Calu3 (cell line): ENCODE results near the gene PSMG4. TPM values are rescaled to one million over a fixed set of nuclear protein-coding genes. Genes with fewer than 3 reads are reported as not detected.

Experiments used
- BruUV-seq: library from RNA; stranded (reverse); fragments of 400-500 nt; replicated peaks from 2 replicates; lab custom pipeline; 2021; lab: Mats Ljungman, UMichigan
- CTCF ChIA-PET: fragments of 300-600 bp; sonication (Branson Sonifier 250); formaldehyde crosslinking; loops from one replicate; lab custom pipeline; 2022; ENCODE audit warnings: antibody characterized with exemption; lab: Charles Lee
- DNase-seq: peaks from one replicate; pipeline ENCODE4 v3.0.0; 2022
- H3K27ac Mint-ChIP-seq: one replicate; pipeline ENCODE4 v1.8.0; 2022; ENCODE audit warnings: mixed read lengths; ENCODE audit not compliant: unreplicated experiment
- H3K27me3 Mint-ChIP-seq: one replicate; pipeline ENCODE4 v1.8.0; 2022; ENCODE audit warnings: mixed read lengths; ENCODE audit not compliant: unreplicated experiment
- H3K36me3 Mint-ChIP-seq: one replicate; pipeline ENCODE4 v1.8.0; 2022; ENCODE audit warnings: mild to moderate bottlenecking, moderate library complexity, mixed read lengths; ENCODE audit not compliant: insufficient read depth, unreplicated experiment
- H3K4me1 Mint-ChIP-seq: one replicate; pipeline ENCODE4 v1.8.0; 2022; ENCODE audit warnings: mild to moderate bottlenecking, low read depth, mixed read lengths; ENCODE audit not compliant: unreplicated experiment
- H3K4me3 Mint-ChIP-seq: one replicate; pipeline ENCODE4 v1.8.0; 2022; ENCODE audit warnings: mild to moderate bottlenecking, low read depth, moderate library complexity, mixed read lengths; ENCODE audit not compliant: unreplicated experiment
- H3K9me3 Mint-ChIP-seq: one replicate; pipeline ENCODE4 v1.8.0; 2022; ENCODE audit warnings: low read depth, mixed read lengths; ENCODE audit not compliant: unreplicated experiment
- CTCF ChIP-seq: fragments of 200-600 bp; IDR thresholded peaks from one replicate; pipeline ENCODE4 v1.8.0; 2022; ENCODE audit warnings: antibody characterized with exemption; ENCODE audit not compliant: unreplicated experiment
- intact Hi-C: fragments of 100-400 bp; cut with micrococcal nuclease; formaldehyde crosslinking; loops from one replicate; pipeline ENCODE4 v1.10.0; 2022; ENCODE audit not compliant: unreplicated experiment
- total RNA-seq: library from RNA; stranded (reverse); gene quantifications from 2 replicates; pipeline ENCODE4 v1.2.3, GENCODE V29; 2022

The PSMG4 gene
- total RNA-seq, 1 experiment from 2014 or later: 17.6 TPM

GRCh38 chr6:3294921-3295871, 36.4 kb downstream of the PSMG4 start:
- CTCF ChIA-PET: no interaction called here
- Mint-ChIP-seq H3K4me3 (no peak overlapping the region), H3K27ac (no peak overlapping the region), H3K4me1 (no peaks in the 10 kb centered on the region), H3K36me3 (no peaks in the 10 kb centered on the region), H3K9me3 (no peaks in the 10 kb centered on the region), H3K27me3 (peaks cover 31% of the 10 kb centered on the region)
- no peak for TF ChIP-seq CTCF
- no TSS peak for BruUV-seq
- peak; percentile 6 for DNase-seq
- intact Hi-C loops: no loop called here

- Mint-ChIP-seq H3K27me3 (peaks cover 31% of the 10 kb centered on the region), H3K9me3 (no peaks in the 10 kb centered on the region), H3K36me3 (no peaks in the 10 kb centered on the region), H3K4me1 (no peaks in the 10 kb centered on the region), H3K27ac (no peak overlapping the region), H3K4me3 (no peak overlapping the region)
- intact Hi-C loops: no loop called here
- no peak for TF ChIP-seq CTCF
- BruUV-seq: no TSS peak
- CTCF ChIA-PET: no interaction called here
- no peak for DNase-seq
These were observed 37.3 kb downstream of the PSMG4 start for GRCh38 chr6:3296078-3296477.

- Mint-ChIP-seq H3K27me3 (peaks cover 31% of the 10 kb centered on the region), H3K27ac (no peak overlapping the region), H3K9me3 (no peaks in the 10 kb centered on the region), H3K4me3 (no peak overlapping the region), H3K36me3 (no peaks in the 10 kb centered on the region), H3K4me1 (no peaks in the 10 kb centered on the region)
- no peak for DNase-seq
- intact Hi-C loops: no loop called here
- no peak for TF ChIP-seq CTCF
- CTCF ChIA-PET: no interaction called here
- BruUV-seq: no TSS peak
These were observed 37.8 kb downstream of the PSMG4 start for GRCh38 chr6:3296537-3296936.

GRCh38 chr6:3297006-3297405, 38.3 kb downstream of the PSMG4 start:
- Mint-ChIP-seq H3K27me3 (peaks cover 31% of the 10 kb centered on the region), H3K9me3 (no peaks in the 10 kb centered on the region), H3K4me1 (no peaks in the 10 kb centered on the region), H3K4me3 (no peak overlapping the region), H3K36me3 (no peaks in the 10 kb centered on the region), H3K27ac (no peak overlapping the region)
- no peak for TF ChIP-seq CTCF
- DNase-seq: no peak
- CTCF ChIA-PET: no interaction called here
- intact Hi-C loops: no loop called here
- no TSS peak for BruUV-seq
